K562 (cell line): ENCODE results near the gene CCT4. TPM values are rescaled to one million over a fixed set of nuclear protein-coding genes. Genes with fewer than 3 reads are reported as not detected.

Source experiments
- ATAC-seq: fragments of 200-7000 bp; cut with Tn5 transposase; 3 replicates; pipeline ENCODE4 v1.9.1; 2020; ENCODE audit warnings: moderate library complexity
- BruUV-seq: library from RNA; stranded (reverse); fragments of 400-500 nt; replicated peaks from 2 replicates; lab custom pipeline; 2021; lab: Mats Ljungman, UMichigan
- CTCF ChIA-PET: fragments of 300-600 bp; formaldehyde crosslinking; extraction: SDS; loops from one replicate; lab custom pipeline; 2021; ENCODE audit warnings: low intra/inter-chr PET ratio; lab: Yijun Ruan, JAX
- POLR2A ChIA-PET: fragments of 300-600, 350-650 bp; sonication (Branson Sonifier 250); formaldehyde crosslinking; extraction: SDS; loops from one replicate; lab custom pipeline; 2021; ENCODE audit warnings: antibody characterized with exemption, inconsistent platforms; lab: Yijun Ruan, JAX
- DNase-seq, 4 experiments: peaks; one replicate each; pipeline versions ENCODE4 v3.0.0 to v3.0.0-alpha.2; 2011 to 2018; ENCODE audit warnings: low spot score in 3 of 4, mixed read lengths in 3 of 4; ENCODE audit errors: extremely low read depth in 1 of 4
- FAIRE-seq: peaks from 2 replicates; lab custom pipeline; 2011; peaks lifted over from hg19 to GRCh38; lab: Jason Lieb, UNC
- H2AFZ ChIP-seq: 2 replicates; pipeline ENCODE4 v1.6.0; 2011; ENCODE audit warnings: low read depth, low read length, control low read depth, inconsistent platforms
- H3K27ac ChIP-seq: fragments of 200-600 bp; 3 replicates; pipeline ENCODE4 v1.8.0; 2011; ENCODE audit warnings: low read depth, mild to moderate bottlenecking, control low read depth, inconsistent platforms, low read length, moderate library complexity, mixed read lengths; ENCODE audit errors: extremely low read depth
- H3K27me3 ChIP-seq, 2 experiments: fragments of 300-600 bp in 1 of 2; 2 replicates in 1 of 2; 3 replicates in 1 of 2; pipeline versions ENCODE4 v1.6.0 to v1.8.0; 2011; ENCODE audit warnings: inconsistent platforms in 2 of 2, low read length in 2 of 2, mild to moderate bottlenecking in 1 of 2, mixed read lengths in 1 of 2, moderate library complexity in 1 of 2; ENCODE audit not compliant: control insufficient read depth in 2 of 2, insufficient read depth in 2 of 2
- H3K36me3 ChIP-seq: fragments of 300-600 bp; 3 replicates; pipeline ENCODE4 v1.8.0; 2011; ENCODE audit warnings: mild to moderate bottlenecking, low read length, inconsistent platforms; ENCODE audit not compliant: control insufficient read depth, insufficient read depth
- H3K4me1 ChIP-seq, 2 experiments: fragments of 200-600 bp in 1 of 2; replicated peaks in 1 of 2; 2 replicates in 1 of 2; 3 replicates in 1 of 2; pipeline versions ENCODE4 v1.5.1 to v1.8.0; 2011; ENCODE audit warnings: inconsistent platforms in 2 of 2, low read length in 2 of 2, mild to moderate bottlenecking in 1 of 2, mixed read lengths in 1 of 2, moderate library complexity in 1 of 2; ENCODE audit not compliant: control insufficient read depth in 2 of 2, insufficient read depth in 2 of 2
- H3K4me2 ChIP-seq: 2 replicates; pipeline ENCODE4 v1.6.1; 2011; ENCODE audit warnings: low read length, control low read depth, inconsistent platforms, mixed read lengths; ENCODE audit not compliant: insufficient read depth
- H3K4me3 ChIP-seq: fragments of 200-600 bp; sonication (generic), shearing (Covaris generic); 2 replicates; pipeline ENCODE4 v1.5.1; 2016; ENCODE audit warnings: control low read depth, inconsistent platforms
- H3K79me2 ChIP-seq: fragments of 200-600 bp; 3 replicates; pipeline ENCODE4 v1.8.0; 2011; ENCODE audit warnings: low read length, inconsistent platforms; ENCODE audit not compliant: control insufficient read depth, insufficient read depth
- H3K9ac ChIP-seq, 2 experiments: 2 replicates each; pipeline versions ENCODE4 v1.6.0 to v1.6.1; 2011; ENCODE audit warnings: low read depth in 2 of 2, low read length in 2 of 2, control low read depth in 1 of 2, inconsistent platforms in 1 of 2, mild to moderate bottlenecking in 1 of 2, mixed read lengths in 1 of 2; ENCODE audit not compliant: insufficient read depth in 1 of 2
- H3K9me1 ChIP-seq: one replicate; pipeline ENCODE4 v1.6.0; 2011; ENCODE audit warnings: inconsistent platforms, mild to moderate bottlenecking, low read length, moderate library complexity; ENCODE audit not compliant: control insufficient read depth, insufficient read depth
- H3K9me3 ChIP-seq: replicated peaks from 2 replicates; pipeline ENCODE4 v1.5.1; 2011; ENCODE audit warnings: low read depth, low read length, inconsistent platforms; ENCODE audit not compliant: control insufficient read depth, insufficient read depth
- H4K20me1 ChIP-seq: replicated peaks from 2 replicates; pipeline ENCODE4 v1.6.1; 2011; ENCODE audit warnings: low read length, inconsistent platforms, mixed read lengths; ENCODE audit not compliant: control insufficient read depth, insufficient read depth
- C11orf30 ChIP-seq: fragments of 450-650 bp; IDR thresholded peaks from 2 replicates; pipeline ENCODE4 v1.6.1; 2016; ENCODE audit warnings: low read depth, mild to moderate bottlenecking
- FOXM1 ChIP-seq, 2 experiments: fragments of 450-650 bp in 1 of 2; sonication (generic) in 1 of 2; formaldehyde crosslinking in 1 of 2; IDR thresholded peaks; 2 replicates each; pipeline versions ENCODE4 v1.6.1 to v1.9.0; 2017 to 2022; ENCODE audit warnings: low read depth in 2 of 2, mild to moderate bottlenecking in 2 of 2, missing genetic modification reagents in 1 of 2, moderate library complexity in 1 of 2
- MAFF ChIP-seq: IDR thresholded peaks from 2 replicates; pipeline ENCODE4 v1.6.1; 2012; ENCODE audit warnings: low read length, improper control_type of control experiment
- MAFG ChIP-seq: fragments of 450-650 bp; conservative IDR thresholded peaks from 2 replicates; pipeline ENCODE4 v1.6.1; 2016; ENCODE audit warnings: missing genetic modification characterization, missing compliant biosample characterization
- MAFK ChIP-seq: IDR thresholded peaks from 2 replicates; pipeline ENCODE4 v1.6.1; 2011; ENCODE audit warnings: low read length, improper control_type of control experiment
- MTA3 ChIP-seq: fragments of 450-650 bp; formaldehyde crosslinking; IDR thresholded peaks from 2 replicates; pipeline ENCODE4 v1.6.1; 2017; ENCODE audit warnings: mild to moderate bottlenecking, borderline replicate concordance
- MTF1 ChIP-seq: fragments of 250-450 bp; sonication (Bioruptor Pico); IDR thresholded peaks from 2 replicates; pipeline ENCODE4 v1.9.0; 2021; ENCODE audit warnings: moderate library complexity, mild to moderate bottlenecking, inconsistent platforms, borderline replicate concordance
- POLR3A ChIP-seq: IDR thresholded peaks from 2 replicates; pipeline ENCODE4 v1.6.1; 2011; ENCODE audit warnings: borderline replicate concordance, mild to moderate bottlenecking, moderate library complexity; ENCODE audit not compliant: insufficient read length, insufficient read depth; ENCODE audit errors: extremely low read depth
- SNIP1 ChIP-seq: fragments of 450-650 bp; IDR thresholded peaks from 2 replicates; pipeline ENCODE4 v1.7.1; 2017; ENCODE audit warnings: low read depth, mild to moderate bottlenecking
- TAL1 ChIP-seq: fragments of 450-650 bp; IDR thresholded peaks from 2 replicates; pipeline ENCODE4 v1.6.1; 2016; ENCODE audit warnings: mild to moderate bottlenecking
- TBP ChIP-seq: optimal IDR thresholded peaks from 2 replicates; pipeline ENCODE3; 2011; ENCODE audit warnings: low read depth, low read length, improper control_type of control experiment
- TSC22D4 ChIP-seq: fragments of 450-650 bp; IDR thresholded peaks from 2 replicates; pipeline ENCODE4 v1.6.1; 2016; ENCODE audit warnings: missing genetic modification characterization, missing biosample characterization, control low read depth
- ZNF239 ChIP-seq: fragments of 250-450 bp; sonication (Bioruptor Pico); IDR thresholded peaks from 2 replicates; pipeline ENCODE4 v1.4.0; 2020; ENCODE audit warnings: mild to moderate bottlenecking
- ZNF316 ChIP-seq: fragments of 450-650 bp; IDR thresholded peaks from 2 replicates; pipeline ENCODE4 v1.6.1; 2016
- ZNF431 ChIP-seq: sonication (generic); formaldehyde crosslinking; IDR thresholded peaks from 2 replicates; pipeline ENCODE4 v1.8.0; 2022; ENCODE audit warnings: mild to moderate bottlenecking, missing genetic modification reagents
- ZNF695 ChIP-seq: fragments of 450-650 bp; formaldehyde crosslinking; IDR thresholded peaks from 2 replicates; pipeline ENCODE4 v1.4.0; 2020; ENCODE audit warnings: mild to moderate bottlenecking, moderate library complexity
- ZNF79 ChIP-seq: fragments of 250-450 bp; sonication (Bioruptor Pico); IDR thresholded peaks from 2 replicates; pipeline ENCODE4 v1.4.0; 2020; ENCODE audit warnings: low read depth, mild to moderate bottlenecking, moderate library complexity
- WGBS: fragments of 100-300 bp; shearing (Covaris generic); methylation state at CpG from one replicate; pipeline ENCODE4 v1.1.6; 2016; ENCODE audit warnings: low coverage, mixed read lengths; ENCODE audit not compliant: insufficient coverage; ENCODE audit errors: missing lambda C conversion rate; 5-methylcytosine and 5-hydroxymethylcytosine counted together
- in situ Hi-C: fragments of 300-500 bp; cut with MboI; formaldehyde crosslinking; loops from 4 replicates; pipeline ENCODE4 v1.15.0; 2018; ENCODE audit warnings: inconsistent platforms, mixed read lengths
- intact Hi-C: fragments of 100-400 bp; cut with micrococcal nuclease; formaldehyde crosslinking; loops from 2 replicates; pipeline ENCODE4 v1.14.2; 2022
- polyA plus RNA-seq, 8 experiments: library from polyadenylated mRNA; depleted of rRNA in 4 of 8; stranded (reverse) in 5 of 8; unstranded in 3 of 8; fragments of >200 nt; fragmentation: Nextera tagmentation in 2 of 8; fragmentation: Illumina TruSeq in 1 of 8; extraction: Ambion mirVana in 2 of 8; extraction: Trizol in 1 of 8; gene quantifications; 2 replicates each; pipeline versions ENCODE4 v1.2.1 to v1.2.3, GENCODE V29; 2011 to 2014; ENCODE audit warnings: inconsistent platforms in 1 of 8, missing spikeins in 1 of 8
- total RNA-seq, 7 experiments: library from RNA; depleted of rRNA in 6 of 7; stranded (reverse); fragments of >200 nt in 6 of 7; fragmentation: Illumina TruSeq in 2 of 7; extraction: Trizol in 2 of 7; gene quantifications; 2 replicates each; pipeline versions ENCODE4 v1.2.1 to v1.2.3, GENCODE V29; 2011 to 2021; ENCODE audit warnings: low replicate concordance in 1 of 7
- TF ChIP-seq, protein P1 (sequence below): fragments of 450-650 bp; IDR thresholded peaks from 2 replicates; pipeline ENCODE4 v1.6.1; 2016; ENCODE audit warnings: mild to moderate bottlenecking
- TF ChIP-seq, protein P2 (sequence below), 2 experiments: IDR thresholded peaks in 1 of 2; conservative IDR thresholded peaks in 1 of 2; 2 replicates each; pipeline ENCODE4 v1.6.1; 2016; ENCODE audit warnings: low read depth in 2 of 2, mild to moderate bottlenecking in 1 of 2, missing compliant biosample characterization in 1 of 2, missing genetic modification characterization in 1 of 2, moderate library complexity in 1 of 2

Gene CCT4
- total and polyA plus RNA-seq, 9 of the 15 experiments (the other 6 are each of a cell fraction or from before 2014, with no cell fraction given) = 101 to 368 (median 303) TPM

DNA sequence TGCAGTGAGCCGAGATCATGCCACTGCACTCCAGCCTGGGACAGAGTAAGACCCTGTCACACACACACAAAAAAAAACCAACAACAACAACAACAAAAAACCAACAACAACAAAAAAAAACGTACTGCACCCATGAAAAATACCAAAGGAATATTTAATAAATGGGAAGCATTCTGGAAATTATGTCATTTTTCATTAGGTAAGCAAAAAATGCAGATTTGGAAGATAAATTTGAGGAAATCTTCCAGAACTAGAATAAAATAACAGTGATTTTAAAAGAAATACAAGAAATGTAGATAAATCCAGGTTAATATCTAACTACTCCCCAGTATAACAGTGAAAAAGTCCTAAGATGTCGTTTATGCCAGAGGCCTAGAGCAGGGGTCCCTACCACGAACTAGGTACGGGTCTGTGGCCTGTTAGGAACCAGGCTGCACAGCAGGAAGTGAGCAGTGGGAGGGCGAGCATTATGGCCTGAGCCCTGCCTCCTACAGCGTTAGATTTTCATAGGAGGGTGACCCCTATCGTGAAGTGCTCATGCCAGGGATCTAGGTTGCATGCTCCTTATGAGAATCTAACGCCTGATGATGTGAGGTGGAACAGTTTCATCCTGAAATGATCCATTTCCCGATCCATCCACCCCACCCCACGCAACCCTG, 56.1 kb downstream of the CCT4 start:
- no peaks in the 10 kb centered on the region for H3K9me1 ChIP-seq
- no peak overlapping the region for H3K4me2 ChIP-seq
- no peaks in the 10 kb centered on the region for H3K4me1 ChIP-seq
- ChIA-PET CTCF (no interaction called here), POLR2A (no interaction called here)
- BruUV-seq = no TSS peak
- peak overlapping the region; percentile 49 for H2AFZ ChIP-seq
- DNase-seq (no peak), FAIRE-seq (no peak), ATAC-seq (peak; percentile 75)
- in situ Hi-C loops = no loop called here
- no peaks in the 10 kb centered on the region for H3K27me3 ChIP-seq
- H3K9ac ChIP-seq = no peak overlapping the region; a peak in 1 of 4 replicates
- no peak overlapping the region for H3K27ac ChIP-seq
- WGBS = 23% methylated on average over 11 of the region's 11 CpGs
- no peaks in the 10 kb centered on the region for H3K36me3 ChIP-seq
- H3K4me3 ChIP-seq = no peak overlapping the region
- no peaks in the 10 kb centered on the region for H3K9me3 ChIP-seq
- H3K79me2 ChIP-seq = no peaks in the 10 kb centered on the region
- H4K20me1 ChIP-seq = no peaks in the 10 kb centered on the region
- intact Hi-C loops = no loop called here
- TF ChIP-seq TSC22D4 (tag) (no peak), MTA3 (no peak), MAFK (peak; percentile 9; the same call in 1 of the 2 replicates), ZNF239 (CRISPR knock-in tag) (no peak), MAFF (peak; percentile 43; the same call in 1 of the 2 replicates), ZNF695 (CRISPR knock-in tag) (no peak), C11orf30 (peak; percentile 72), TAL1 (no peak), MTF1 (CRISPR knock-in tag) (no peak), SNIP1 (no peak), ZNF431 (CRISPR knock-in tag) (no peak), ZNF79 (no peak), FOXM1 (IDR thresholded peaks at IDR 0.05; ENCODE audit: low read depth) (no peak), FOXM1 (CRISPR knock-in tag; IDR thresholded peaks at IDR 0.05; ENCODE audit: low read depth) (no peak), POLR3A (no peak), ZNF316 (peak; percentile 85), TBP (no peak), MAFG (tag) (0 out of 2 replicates have a peak, but pooled peaks have one; percentile 10)
- TF ChIP-seq, protein P1, sequence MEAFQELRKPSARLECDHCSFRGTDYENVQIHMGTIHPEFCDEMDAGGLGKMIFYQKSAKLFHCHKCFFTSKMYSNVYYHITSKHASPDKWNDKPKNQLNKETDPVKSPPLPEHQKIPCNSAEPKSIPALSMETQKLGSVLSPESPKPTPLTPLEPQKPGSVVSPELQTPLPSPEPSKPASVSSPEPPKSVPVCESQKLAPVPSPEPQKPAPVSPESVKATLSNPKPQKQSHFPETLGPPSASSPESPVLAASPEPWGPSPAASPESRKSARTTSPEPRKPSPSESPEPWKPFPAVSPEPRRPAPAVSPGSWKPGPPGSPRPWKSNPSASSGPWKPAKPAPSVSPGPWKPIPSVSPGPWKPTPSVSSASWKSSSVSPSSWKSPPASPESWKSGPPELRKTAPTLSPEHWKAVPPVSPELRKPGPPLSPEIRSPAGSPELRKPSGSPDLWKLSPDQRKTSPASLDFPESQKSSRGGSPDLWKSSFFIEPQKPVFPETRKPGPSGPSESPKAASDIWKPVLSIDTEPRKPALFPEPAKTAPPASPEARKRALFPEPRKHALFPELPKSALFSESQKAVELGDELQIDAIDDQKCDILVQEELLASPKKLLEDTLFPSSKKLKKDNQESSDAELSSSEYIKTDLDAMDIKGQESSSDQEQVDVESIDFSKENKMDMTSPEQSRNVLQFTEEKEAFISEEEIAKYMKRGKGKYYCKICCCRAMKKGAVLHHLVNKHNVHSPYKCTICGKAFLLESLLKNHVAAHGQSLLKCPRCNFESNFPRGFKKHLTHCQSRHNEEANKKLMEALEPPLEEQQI = no peak
- TF ChIP-seq, protein P2, sequence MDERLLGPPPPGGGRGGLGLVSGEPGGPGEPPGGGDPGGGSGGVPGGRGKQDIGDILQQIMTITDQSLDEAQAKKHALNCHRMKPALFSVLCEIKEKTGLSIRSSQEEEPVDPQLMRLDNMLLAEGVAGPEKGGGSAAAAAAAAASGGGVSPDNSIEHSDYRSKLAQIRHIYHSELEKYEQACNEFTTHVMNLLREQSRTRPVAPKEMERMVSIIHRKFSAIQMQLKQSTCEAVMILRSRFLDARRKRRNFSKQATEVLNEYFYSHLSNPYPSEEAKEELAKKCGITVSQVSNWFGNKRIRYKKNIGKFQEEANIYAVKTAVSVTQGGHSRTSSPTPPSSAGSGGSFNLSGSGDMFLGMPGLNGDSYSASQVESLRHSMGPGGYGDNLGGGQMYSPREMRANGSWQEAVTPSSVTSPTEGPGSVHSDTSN (CRISPR knock-in tag; IDR thresholded peaks at IDR 0.05; ENCODE audit: low read depth) = no peak
- TF ChIP-seq, protein P2 (tag; conservative IDR thresholded peaks at IDR 0.05; ENCODE audit: low read depth) = no peak
